Measurements from ENCODE around the gene PPP1R3F.

DNA sequence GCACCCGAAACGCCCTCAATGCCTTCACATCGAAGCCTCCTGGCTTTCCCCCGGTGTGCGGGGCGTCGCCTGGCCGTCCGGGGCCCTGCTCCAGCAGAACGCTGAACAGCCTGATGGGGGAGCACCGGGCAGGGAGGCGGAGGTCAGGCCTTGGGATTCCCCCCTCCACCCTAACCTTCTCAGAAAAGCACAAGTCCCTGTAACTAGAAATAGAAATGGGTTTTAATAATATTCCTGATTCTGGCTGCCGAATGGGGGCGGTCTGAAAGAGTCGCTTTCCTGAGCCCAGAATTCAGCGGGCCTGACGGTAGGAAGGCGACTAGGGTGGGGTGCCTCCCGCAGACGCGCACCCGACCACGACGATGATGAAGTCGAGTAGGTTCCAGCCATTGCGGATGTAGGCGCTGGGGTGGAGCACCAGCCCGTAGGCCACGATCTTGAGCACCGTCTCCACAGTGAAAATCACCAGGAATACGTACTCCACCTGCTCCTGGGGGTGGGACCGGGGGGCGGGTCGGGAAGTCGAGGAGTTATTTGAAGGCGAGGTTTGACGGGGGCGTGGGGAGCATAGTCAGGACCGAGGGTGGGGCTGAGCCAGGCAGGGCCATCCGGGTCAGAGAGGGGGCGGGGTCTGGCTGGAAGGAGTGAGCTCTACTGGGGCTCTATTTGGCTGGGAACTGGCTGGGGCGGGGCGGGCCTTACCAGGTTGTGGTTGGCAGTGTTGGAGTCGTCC is 38.9 kb upstream of the PPP1R3F start:
- TF ChIP-seq, protein P1, sequence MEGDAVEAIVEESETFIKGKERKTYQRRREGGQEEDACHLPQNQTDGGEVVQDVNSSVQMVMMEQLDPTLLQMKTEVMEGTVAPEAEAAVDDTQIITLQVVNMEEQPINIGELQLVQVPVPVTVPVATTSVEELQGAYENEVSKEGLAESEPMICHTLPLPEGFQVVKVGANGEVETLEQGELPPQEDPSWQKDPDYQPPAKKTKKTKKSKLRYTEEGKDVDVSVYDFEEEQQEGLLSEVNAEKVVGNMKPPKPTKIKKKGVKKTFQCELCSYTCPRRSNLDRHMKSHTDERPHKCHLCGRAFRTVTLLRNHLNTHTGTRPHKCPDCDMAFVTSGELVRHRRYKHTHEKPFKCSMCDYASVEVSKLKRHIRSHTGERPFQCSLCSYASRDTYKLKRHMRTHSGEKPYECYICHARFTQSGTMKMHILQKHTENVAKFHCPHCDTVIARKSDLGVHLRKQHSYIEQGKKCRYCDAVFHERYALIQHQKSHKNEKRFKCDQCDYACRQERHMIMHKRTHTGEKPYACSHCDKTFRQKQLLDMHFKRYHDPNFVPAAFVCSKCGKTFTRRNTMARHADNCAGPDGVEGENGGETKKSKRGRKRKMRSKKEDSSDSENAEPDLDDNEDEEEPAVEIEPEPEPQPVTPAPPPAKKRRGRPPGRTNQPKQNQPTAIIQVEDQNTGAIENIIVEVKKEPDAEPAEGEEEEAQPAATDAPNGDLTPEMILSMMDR (IDR thresholded peaks at IDR 0.05) = no peak
- TF ChIP-seq MAX (IDR thresholded peaks at IDR 0.05) = no peak
